Lung (tissue), 12 donors: Measurements from ENCODE around the gene ABCA4. TPM values are rescaled to one million over a fixed set of nuclear protein-coding genes. Genes with fewer than 3 reads are reported as not detected.
"Not testable (repeated sequence)": the region's sequence is repeated elsewhere in the genome, so short reads cannot be mapped to it uniquely, and the experiment has no call there.

Source experiments
- ATAC-seq: fragments of 200-7000 bp; cut with Tn5 transposase; one replicate; pipeline ENCODE4 v1.9.1; 2020; ENCODE audit warnings: moderate number of reproducible peaks; ENCODE audit not compliant: insufficient read depth, low FRiP score
- DNase-seq, 3 donors: peaks; one replicate each; pipeline ENCODE4 v3.0.0-alpha.2; 2013 to 2017
- H3K27ac ChIP-seq, 2 donors: one replicate each; pipeline ENCODE4 v1.5.1; 2013; ENCODE audit warnings: mild to moderate bottlenecking in 2 of 2, moderate library complexity in 2 of 2, control low read depth in 1 of 2, inconsistent platforms in 1 of 2, low read depth in 1 of 2, low read length in 1 of 2
- H3K27me3 ChIP-seq, 3 donors: one replicate each; pipeline ENCODE4 v1.5.1; 2013; ENCODE audit warnings: low read length in 2 of 3; ENCODE audit not compliant: control insufficient read depth in 3 of 3, insufficient read depth in 3 of 3
- H3K36me3 ChIP-seq, 4 donors: one replicate each; pipeline ENCODE4 v1.5.1; 2013; ENCODE audit warnings: low read length in 4 of 4, mild to moderate bottlenecking in 1 of 4, moderate library complexity in 1 of 4; ENCODE audit not compliant: control insufficient read depth in 4 of 4, insufficient read depth in 4 of 4
- H3K4me1 ChIP-seq, 5 donors: one replicate each; pipeline ENCODE4 v1.5.1; 2013; ENCODE audit warnings: low read length in 5 of 5, mild to moderate bottlenecking in 2 of 5, moderate library complexity in 1 of 5; ENCODE audit not compliant: control insufficient read depth in 5 of 5, insufficient read depth in 5 of 5
- H3K4me3 ChIP-seq: one replicate; pipeline ENCODE4 v1.5.1; 2013; ENCODE audit warnings: mild to moderate bottlenecking, control low read depth, moderate library complexity
- H3K9ac ChIP-seq, 2 donors: one replicate each; pipeline ENCODE4 v1.5.1; 2013; ENCODE audit warnings: low read length in 2 of 2, control low read depth in 1 of 2; ENCODE audit not compliant: insufficient read depth in 1 of 2
- H3K9me3 ChIP-seq, 4 donors: one replicate each; pipeline ENCODE4 v1.5.1; 2013; ENCODE audit warnings: low read length in 3 of 4, mild to moderate bottlenecking in 1 of 4, moderate library complexity in 1 of 4; ENCODE audit not compliant: control insufficient read depth in 4 of 4, insufficient read depth in 3 of 4
- WGBS, 2 donors: extraction: QIAGEN DNeasy Blood & Tissue Kit; methylation state at CpG; one replicate each; pipeline ENCODE4 v1.1.7; 2013; 5-methylcytosine and 5-hydroxymethylcytosine counted together
- polyA plus RNA-seq, 2 donors: library from polyadenylated mRNA; stranded (reverse); fragments of 200-250 nt; gene quantifications; one replicate each; pipeline ENCODE4 v1.2.1, GENCODE V29; 2013
- total RNA-seq, 2 donors: library from RNA; depleted of rRNA in 1 of 2; stranded (reverse); fragments of >200 nt in 1 of 2; gene quantifications; one replicate each; pipeline ENCODE4 v1.2.1, GENCODE V29; 2014 to 2021
- TF ChIP-seq, protein P1 (sequence below): IDR thresholded peaks from 2 replicates; pipeline ENCODE4 v1.5.1; 2012; ENCODE audit warnings: mild to moderate bottlenecking; ENCODE audit errors: control extremely low read depth, extremely low read depth
- donor health status: control.
- donor health status: control.
- donor health status: Bipolar disorder and iron deficiency.
- donor health status: healthy.
- donor health status: DM: yes; HTN: yes; CAD: no.

Gene ABCA4
- total and polyA plus RNA-seq, 4 donors: 0.21 to 1.0 (median 0.67) TPM

DNA sequence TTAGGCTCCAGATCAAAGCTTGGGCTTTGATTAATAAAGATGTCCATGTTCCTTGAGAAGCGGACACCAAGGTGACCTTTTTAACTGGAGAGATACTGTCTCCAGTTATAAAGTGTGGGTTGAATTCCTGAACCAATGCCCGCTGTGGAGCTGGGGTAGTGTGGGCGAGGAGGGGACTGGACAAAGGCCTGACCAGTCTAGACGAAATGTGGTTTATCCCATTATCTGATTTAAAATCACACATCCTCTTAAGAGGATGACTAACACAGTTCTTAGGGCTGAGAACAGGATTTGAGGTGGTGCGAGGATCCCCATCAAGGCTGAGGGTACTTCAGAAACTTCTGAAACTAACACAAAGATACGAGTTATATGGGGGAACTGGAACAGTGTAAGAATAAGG lies 127.2 kb downstream of the ABCA4 start:
- no peak overlapping the region for H3K27ac ChIP-seq
- H3K4me3 ChIP-seq: no peak overlapping the region
- ATAC-seq (no peak), DNase-seq (no peak)
- TF ChIP-seq, protein P1, sequence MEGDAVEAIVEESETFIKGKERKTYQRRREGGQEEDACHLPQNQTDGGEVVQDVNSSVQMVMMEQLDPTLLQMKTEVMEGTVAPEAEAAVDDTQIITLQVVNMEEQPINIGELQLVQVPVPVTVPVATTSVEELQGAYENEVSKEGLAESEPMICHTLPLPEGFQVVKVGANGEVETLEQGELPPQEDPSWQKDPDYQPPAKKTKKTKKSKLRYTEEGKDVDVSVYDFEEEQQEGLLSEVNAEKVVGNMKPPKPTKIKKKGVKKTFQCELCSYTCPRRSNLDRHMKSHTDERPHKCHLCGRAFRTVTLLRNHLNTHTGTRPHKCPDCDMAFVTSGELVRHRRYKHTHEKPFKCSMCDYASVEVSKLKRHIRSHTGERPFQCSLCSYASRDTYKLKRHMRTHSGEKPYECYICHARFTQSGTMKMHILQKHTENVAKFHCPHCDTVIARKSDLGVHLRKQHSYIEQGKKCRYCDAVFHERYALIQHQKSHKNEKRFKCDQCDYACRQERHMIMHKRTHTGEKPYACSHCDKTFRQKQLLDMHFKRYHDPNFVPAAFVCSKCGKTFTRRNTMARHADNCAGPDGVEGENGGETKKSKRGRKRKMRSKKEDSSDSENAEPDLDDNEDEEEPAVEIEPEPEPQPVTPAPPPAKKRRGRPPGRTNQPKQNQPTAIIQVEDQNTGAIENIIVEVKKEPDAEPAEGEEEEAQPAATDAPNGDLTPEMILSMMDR: no peak
- no peak overlapping the region for H3K9ac ChIP-seq
- H3K36me3 ChIP-seq: no peaks in the 10 kb centered on the region
- H3K4me1 ChIP-seq: peaks cover 0 to 5% (median 0%) of the 10 kb centered on the region in 5 donors
- no peaks in the 10 kb centered on the region for H3K27me3 ChIP-seq
- 80 to 91% methylated on average over 6 of the region's 6 CpGs for WGBS, 2 donors
- H3K9me3 ChIP-seq: peaks cover 0 to 2% (median 0%) of the 10 kb centered on the region in 4 donors

DNA sequence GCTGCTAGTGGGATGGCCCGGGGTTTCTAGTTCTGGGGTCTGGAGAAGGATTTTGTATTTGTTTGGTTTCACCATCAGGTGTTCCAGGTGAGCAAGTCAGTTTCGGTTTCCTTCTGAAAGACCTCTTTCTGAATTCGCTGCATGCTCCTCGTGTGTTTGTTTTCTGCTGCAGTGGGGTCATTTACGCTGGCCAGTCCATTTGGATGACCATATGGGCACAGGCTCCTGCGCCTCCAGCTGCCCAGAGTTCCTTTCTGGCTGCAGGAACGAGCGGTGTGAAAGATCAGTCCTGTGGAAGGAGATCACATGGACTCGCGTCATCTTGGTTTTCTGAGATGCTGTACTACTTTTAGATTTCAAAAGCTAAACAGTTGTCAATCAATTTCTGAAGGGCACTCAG lies 128.0 kb downstream of the ABCA4 start:
- WGBS, 2 donors: 91 to 96% methylated on average over 10 of the region's 10 CpGs
- ATAC-seq: no peak
- Histone ChIP-seq H3K27me3 (no peaks in the 10 kb centered on the region), H3K4me3 (no peak overlapping the region), H3K4me1 (peaks cover 0 to 5% (median 0%) of the 10 kb centered on the region in 5 donors), H3K9ac (no peak overlapping the region), H3K9me3 (peaks cover 0 to 2% (median 0%) of the 10 kb centered on the region in 4 donors), H3K27ac (no peak overlapping the region), H3K36me3 (no peaks in the 10 kb centered on the region)
- no peak for DNase-seq
- TF ChIP-seq, protein P1: no peak

DNA sequence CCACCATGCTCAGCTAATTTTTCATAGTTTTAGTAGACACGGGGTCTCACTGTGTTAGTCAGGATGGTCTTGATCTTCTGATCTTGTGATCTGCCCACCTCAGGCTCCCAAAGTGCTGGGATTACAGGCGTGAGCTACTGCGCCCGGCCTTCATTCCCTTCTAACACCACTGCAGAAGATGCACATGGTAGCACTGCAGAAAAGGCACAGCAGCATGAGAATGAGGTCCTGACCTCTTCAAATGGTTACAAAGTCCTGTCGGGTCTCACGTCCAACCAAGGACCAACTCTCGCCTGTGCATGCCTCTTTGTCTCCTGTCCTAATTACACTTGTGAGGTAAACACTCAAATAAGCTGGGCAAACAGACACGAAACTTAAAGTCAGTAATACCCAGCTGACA lies 128.8 kb downstream of the ABCA4 start:
- peaks cover 0 to 2% (median 0%) of the 10 kb centered on the region in 4 donors for H3K9me3 ChIP-seq
- H3K27ac ChIP-seq: no peak overlapping the region
- H3K9ac ChIP-seq: no peak overlapping the region
- ATAC-seq (no peak), DNase-seq (no peak)
- WGBS, 2 donors: 88 to 95% methylated on average over 8 of the region's 8 CpGs
- H3K36me3 ChIP-seq: no peaks in the 10 kb centered on the region
- TF ChIP-seq, protein P1: no peak
- H3K4me1 ChIP-seq: peaks cover 0 to 5% (median 0%) of the 10 kb centered on the region in 5 donors
- H3K27me3 ChIP-seq: no peaks in the 10 kb centered on the region
- H3K4me3 ChIP-seq: no peak overlapping the region

GRCh38 chr1:93991271-93991670 lies 129.7 kb downstream of the ABCA4 start:
- ATAC-seq (no peak), DNase-seq (no peak)
- peaks cover 0 to 5% (median 0%) of the 10 kb centered on the region in 5 donors for H3K4me1 ChIP-seq
- H3K36me3 ChIP-seq: no peaks in the 10 kb centered on the region
- H3K27me3 ChIP-seq: no peaks in the 10 kb centered on the region
- WGBS, 2 donors: 55 to 81% methylated on average over 4 of the region's 4 CpGs
- TF ChIP-seq, protein P1: no peak
- peaks cover 0 to 2% (median 0%) of the 10 kb centered on the region in 4 donors for H3K9me3 ChIP-seq
- no peak overlapping the region for H3K4me3 ChIP-seq
- H3K27ac ChIP-seq: no peak overlapping the region
- H3K9ac ChIP-seq: no peak overlapping the region

DNA sequence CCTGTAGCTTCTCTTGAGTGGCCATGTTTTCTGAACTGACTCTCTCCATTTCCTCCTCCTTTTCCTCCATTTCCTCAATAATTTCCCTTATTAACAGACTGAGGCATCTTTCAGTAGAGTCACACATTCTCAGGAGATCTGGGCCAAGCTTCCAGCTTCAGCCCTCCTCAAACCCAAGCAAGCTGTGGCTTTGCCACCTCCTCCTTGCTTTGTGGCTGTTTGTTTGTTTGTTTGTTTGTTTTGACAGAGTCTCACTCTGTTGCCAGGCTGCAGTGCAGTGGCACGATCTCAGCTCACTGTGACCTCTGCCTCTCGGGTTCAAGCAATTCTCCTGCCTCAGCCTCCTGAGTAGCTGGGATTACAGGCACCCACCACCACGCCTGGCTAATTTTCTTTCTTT lies 130.5 kb downstream of the ABCA4 start:
- H3K4me3 ChIP-seq, H3K27ac ChIP-seq, H3K9me3 ChIP-seq, ATAC-seq, H3K4me1 ChIP-seq, H3K9ac ChIP-seq, DNase-seq, H3K27me3 ChIP-seq, H3K36me3 ChIP-seq: not testable (repeated sequence)
- 79 to 88% methylated on average over 3 of the region's 3 CpGs for WGBS, 2 donors
